ENCODE data around the gene NR1H2.
A peak's percentile ranks its signal among the peaks of the same experiment; 100 is the strongest.
"Not testable (repeated sequence)": the region's sequence is repeated elsewhere in the genome, so short reads cannot be mapped to it uniquely, and the experiment has no call there.

Gene NR1H2

GRCh38 chr19:50376166-50377050 lies at the start of gene NR1H2:
Gene NR1H2, plus strand, starts transcription at chr19:50376457. Its CDS starts 1,149 bp downstream, at chr19:50377606.
- peak; percentile 93 for DNase-seq

- no peak for DNase-seq
Observed at GRCh38 chr19:50327013-50327412, 49.2 kb upstream of the NR1H2 start.

- no peak for DNase-seq
Observed at GRCh38 chr19:50327461-50328223, 48.6 kb upstream of the NR1H2 start.

- peak; percentile 41 for DNase-seq
Observed at GRCh38 chr19:50328224-50328872, 47.9 kb upstream of the NR1H2 start.

- DNase-seq: no peak
Observed at GRCh38 chr19:50328873-50329145, 47.4 kb upstream of the NR1H2 start.

- DNase-seq: peak; percentile 99
Observed at GRCh38 chr19:50329146-50329925, 46.9 kb upstream of the NR1H2 start, which contains the start of gene KCNC3. Gene KCNC3, minus strand, starts transcription at chr19:50329377. Its CDS starts 295 bp downstream, at chr19:50329082.

GRCh38 chr19:50329926-50330294 lies 46.3 kb upstream of the NR1H2 start:
- not testable (repeated sequence) for DNase-seq

- DNase-seq: peak; percentile 84
Observed at GRCh38 chr19:50330365-50331078, 45.7 kb upstream of the NR1H2 start.

GRCh38 chr19:50331221-50331993 lies 44.9 kb upstream of the NR1H2 start:
- no peak for DNase-seq

GRCh38 chr19:50331994-50332243 lies 44.3 kb upstream of the NR1H2 start:
- no peak for DNase-seq

- DNase-seq: no peak
Observed at GRCh38 chr19:50332244-50333038, 43.8 kb upstream of the NR1H2 start.

- peak; percentile 89 for DNase-seq
Observed at GRCh38 chr19:50333235-50333736, 43.0 kb upstream of the NR1H2 start.

GRCh38 chr19:50333737-50334617 lies 42.3 kb upstream of the NR1H2 start:
- DNase-seq: peak; percentile 89

- DNase-seq: no peak
Observed at GRCh38 chr19:50334741-50335421, 41.4 kb upstream of the NR1H2 start.

- not testable (repeated sequence) for DNase-seq
Observed at GRCh38 chr19:50337031-50337430, 39.2 kb upstream of the NR1H2 start.

- DNase-seq: no peak
Observed at GRCh38 chr19:50340331-50340730, 35.9 kb upstream of the NR1H2 start.

GRCh38 chr19:50341091-50341564 lies 35.1 kb upstream of the NR1H2 start:
- no peak for DNase-seq

GRCh38 chr19:50344661-50345318 lies 31.5 kb upstream of the NR1H2 start:
- DNase-seq: no peak

Data from NCI-H510A treated with DMSO at 0.1 percent for 48 hours (cell line).